HTERT RPE-1 (cell line): ENCODE measurements around the gene FGFR3.

Experiments
- in situ Hi-C: fragments of 300-500 bp; cut with MboI; formaldehyde crosslinking; loops from 4 replicates; pipeline ENCODE4 v1.14.3; 2020; ENCODE audit warnings: low sequenced_read_pairs

The FGFR3 gene

GRCh38 chr4:1792832-1793495 lies at the start of gene FGFR3:
Gene FGFR3 (plus strand): TSS chr4:1793293. CDS start chr4:1793935, 642 bp downstream.
- in situ Hi-C loops = no loop called here

DNA sequence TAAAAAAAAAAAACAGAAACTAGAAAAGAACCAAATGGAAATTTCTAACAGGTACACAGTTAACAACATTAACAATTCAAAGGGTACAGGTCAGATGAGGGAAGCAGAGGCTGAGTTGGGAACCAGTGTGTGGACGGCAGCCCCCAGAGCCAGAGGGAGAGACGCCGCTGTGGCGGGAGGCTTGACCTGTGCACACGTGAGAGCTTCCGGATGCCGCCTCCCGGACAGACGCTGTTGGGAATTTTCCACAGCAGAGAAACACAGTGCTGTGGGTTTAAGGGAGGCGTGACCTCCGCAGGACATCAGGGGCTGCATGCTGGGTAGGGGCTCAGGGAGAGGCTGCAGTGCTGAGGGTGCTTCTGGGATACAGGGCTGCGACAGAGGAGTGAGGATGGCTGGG lies 49.5 kb upstream of the FGFR3 start:
- in situ Hi-C loops = no loop called here

DNA sequence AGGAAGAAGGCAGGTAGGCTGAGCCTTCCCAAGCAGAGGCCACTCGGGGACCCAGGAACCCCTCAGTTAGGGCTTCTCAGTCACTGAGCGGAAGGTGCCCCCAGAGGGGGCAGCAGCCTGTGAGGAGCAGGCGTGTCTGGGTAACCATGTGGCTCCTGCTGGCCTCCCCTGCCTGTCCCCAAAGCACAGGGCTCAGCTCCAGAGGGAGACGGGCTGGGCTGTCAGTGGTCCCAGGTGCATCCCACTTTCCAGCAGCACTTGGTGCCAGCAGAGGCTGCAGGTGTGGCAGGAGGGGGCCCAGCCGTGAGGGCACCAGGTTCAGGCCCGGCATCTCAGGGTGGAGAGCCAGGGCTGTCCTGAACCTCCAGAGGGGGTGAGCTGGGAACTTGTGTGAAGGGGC lies 49.1 kb upstream of the FGFR3 start:
- in situ Hi-C loops = no loop called here

GRCh38 chr4:1744552-1744951 lies 48.5 kb upstream of the FGFR3 start:
- in situ Hi-C loops = no loop called here

GRCh38 chr4:1745165-1745564 lies 47.9 kb upstream of the FGFR3 start:
- in situ Hi-C loops = no loop called here

GRCh38 chr4:1745697-1746096 lies 47.4 kb upstream of the FGFR3 start:
- in situ Hi-C loops = no loop called here

DNA sequence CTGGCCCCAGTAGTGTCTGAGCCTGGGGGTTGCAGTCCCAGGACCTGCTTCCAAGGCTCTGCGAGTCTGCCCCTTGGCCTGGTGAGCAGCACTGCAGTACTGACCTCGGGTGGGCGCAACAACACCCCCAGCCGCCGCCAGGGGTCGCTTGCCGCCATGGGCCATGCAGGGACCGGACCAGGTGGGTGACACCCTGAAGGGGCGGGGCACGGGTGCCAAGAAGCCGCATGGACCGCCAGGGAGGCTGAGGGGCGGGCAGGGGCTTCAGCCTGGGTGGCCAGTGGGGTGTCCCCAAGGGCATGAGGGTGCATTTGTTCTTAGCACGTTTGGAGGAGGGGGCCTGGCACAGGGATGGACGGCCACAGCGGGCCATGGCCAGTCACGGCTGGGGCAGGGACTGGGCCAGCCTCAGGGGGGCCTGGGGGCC lies 46.8 kb upstream of the FGFR3 start:
- in situ Hi-C loops = no loop called here

DNA sequence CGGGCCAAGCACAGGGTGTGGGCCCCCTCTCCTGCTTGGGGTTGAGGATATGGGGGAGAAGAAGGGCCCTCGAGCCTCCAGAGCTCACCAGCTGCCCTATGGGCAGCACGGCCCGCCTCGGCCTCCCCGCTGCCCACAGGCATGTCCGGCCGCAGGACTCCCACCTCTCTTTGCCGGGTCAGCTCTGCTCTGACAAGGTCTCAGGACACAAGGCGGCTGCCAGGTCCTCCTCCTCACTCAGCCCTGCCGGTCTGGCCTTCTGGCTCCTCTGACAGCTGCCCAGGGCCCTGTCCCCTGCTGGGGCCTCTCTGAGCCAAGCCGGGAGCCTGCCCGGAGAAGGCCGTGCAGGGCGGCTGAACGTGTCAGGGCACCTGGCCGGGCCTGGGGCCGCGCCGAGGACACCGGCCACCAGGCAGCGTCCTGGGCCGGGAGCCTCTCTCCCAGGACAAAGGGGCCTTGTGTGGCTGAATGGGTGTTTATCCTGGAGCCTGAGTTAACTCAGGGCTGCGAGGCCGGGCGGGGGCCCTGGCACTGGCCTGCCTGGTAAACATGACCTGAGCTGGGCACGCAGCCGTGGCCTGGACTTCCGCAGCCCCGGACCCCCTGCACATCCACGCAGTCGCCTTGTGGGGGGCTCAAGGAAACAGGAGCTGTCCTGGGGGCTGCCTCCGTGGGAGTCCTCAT lies 46.0 kb upstream of the FGFR3 start:
- in situ Hi-C loops = no loop called here

- in situ Hi-C loops = no loop called here
Measured at GRCh38 chr4:1747603-1747967, 45.5 kb upstream of the FGFR3 start.

DNA sequence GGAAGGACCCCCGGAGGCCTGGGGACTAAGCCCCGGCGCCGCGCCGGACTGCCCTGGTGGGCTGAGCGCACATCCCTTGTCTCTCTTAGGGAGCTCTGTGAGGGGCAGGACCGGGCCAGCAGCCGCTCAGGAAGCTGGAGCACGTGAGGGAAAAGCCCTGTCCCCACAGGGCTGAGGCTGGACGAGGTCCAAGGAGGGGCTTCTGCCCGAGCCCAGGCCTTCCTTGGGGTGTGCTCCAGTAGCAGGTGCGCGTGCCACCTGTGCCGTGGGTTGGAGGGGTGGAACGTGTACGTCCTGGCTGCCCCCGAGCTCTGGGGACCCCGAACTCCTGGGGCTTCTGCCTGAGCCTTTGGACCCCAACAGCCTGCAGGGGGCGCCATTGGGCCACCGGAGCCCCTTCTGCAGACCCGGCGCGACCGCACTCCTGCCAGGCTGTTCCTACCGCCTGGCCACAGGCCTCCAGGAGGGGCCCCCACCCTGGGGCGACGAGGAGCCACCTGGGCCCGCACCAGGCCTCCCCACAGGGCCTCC lies 44.6 kb upstream of the FGFR3 start:
- in situ Hi-C loops = no loop called here

DNA sequence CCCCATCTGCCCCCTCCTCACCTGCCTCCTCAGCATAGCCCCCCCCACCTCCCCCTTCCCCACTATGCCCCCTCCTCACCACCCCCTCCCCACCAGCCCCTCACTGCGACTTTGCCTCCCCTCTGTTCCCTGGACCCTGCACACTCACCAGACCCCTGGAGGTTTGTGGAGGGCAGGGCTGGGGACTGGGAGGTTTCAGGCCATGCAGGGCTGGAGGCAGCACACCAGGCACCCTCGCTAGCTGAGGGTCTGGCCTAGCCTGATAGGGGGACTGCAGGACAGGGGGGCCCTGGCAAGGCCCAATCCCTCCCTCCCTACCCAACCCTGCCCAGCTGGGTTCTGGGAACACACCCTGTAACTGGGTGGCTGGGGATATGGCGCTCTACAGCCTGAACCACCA lies 43.7 kb upstream of the FGFR3 start:
- in situ Hi-C loops = no loop called here

DNA sequence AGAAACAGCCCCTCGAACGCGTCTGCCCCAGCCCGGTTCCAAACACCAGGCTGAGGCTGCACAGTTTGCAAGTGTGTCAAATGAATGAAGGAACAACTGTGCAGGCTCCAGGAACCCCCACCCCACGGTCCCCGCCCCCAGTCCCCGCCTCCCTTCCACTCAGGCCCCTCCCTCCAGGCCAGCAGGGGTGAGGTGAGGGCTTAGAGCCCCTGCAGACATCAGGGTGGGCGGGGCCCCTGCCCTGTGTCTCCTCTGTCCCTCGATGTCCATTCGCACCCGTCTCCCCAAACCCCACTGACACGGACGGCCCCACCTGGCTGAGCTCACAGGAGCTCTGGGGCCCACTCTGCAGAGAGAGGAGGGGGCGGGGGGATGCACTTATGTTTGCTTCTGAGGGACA lies 43.3 kb upstream of the FGFR3 start:
- in situ Hi-C loops = no loop called here

- in situ Hi-C loops = no loop called here
Measured at GRCh38 chr4:1750381-1751154, 42.5 kb upstream of the FGFR3 start.

DNA sequence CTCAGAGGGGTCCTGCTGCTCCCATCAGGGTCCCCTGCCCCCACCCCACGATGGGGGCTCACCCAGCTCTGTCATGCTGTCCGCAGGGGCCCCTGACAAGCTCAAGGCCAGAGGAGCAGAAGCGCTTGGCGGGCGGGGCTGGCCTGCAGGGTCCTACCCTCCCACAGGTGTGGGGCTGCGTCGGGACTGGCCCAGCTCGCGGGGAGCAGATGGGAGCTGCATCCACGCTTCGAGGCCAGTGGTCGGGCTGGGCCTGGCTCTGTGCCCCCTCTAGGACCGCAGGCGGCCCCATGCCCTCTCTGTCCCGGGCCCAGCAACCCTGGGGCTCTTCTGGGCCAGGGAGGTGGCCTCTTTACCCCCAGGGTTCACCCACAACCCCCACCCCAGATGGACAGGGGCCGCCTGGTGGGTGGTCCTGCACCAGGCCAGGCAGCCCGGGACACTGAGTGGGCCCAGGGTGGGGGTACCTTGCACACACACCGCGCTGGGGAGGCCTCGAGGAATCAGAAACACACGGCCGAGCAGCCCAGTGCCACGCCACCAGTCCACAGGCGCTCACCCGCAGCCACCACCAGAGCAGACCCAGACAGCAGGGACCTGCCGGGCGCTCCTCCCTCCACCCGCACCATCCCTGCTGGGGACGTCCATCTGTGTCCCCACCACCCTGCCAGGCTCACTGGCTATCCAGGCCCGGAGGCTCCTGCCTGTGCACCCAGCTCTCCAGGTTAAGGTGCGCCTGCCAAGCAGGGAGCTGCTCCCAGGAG lies 41.8 kb upstream of the FGFR3 start:
- in situ Hi-C loops = no loop called here

- in situ Hi-C loops = no loop called here
Measured at GRCh38 chr4:1751919-1752283, 41.2 kb upstream of the FGFR3 start.

DNA sequence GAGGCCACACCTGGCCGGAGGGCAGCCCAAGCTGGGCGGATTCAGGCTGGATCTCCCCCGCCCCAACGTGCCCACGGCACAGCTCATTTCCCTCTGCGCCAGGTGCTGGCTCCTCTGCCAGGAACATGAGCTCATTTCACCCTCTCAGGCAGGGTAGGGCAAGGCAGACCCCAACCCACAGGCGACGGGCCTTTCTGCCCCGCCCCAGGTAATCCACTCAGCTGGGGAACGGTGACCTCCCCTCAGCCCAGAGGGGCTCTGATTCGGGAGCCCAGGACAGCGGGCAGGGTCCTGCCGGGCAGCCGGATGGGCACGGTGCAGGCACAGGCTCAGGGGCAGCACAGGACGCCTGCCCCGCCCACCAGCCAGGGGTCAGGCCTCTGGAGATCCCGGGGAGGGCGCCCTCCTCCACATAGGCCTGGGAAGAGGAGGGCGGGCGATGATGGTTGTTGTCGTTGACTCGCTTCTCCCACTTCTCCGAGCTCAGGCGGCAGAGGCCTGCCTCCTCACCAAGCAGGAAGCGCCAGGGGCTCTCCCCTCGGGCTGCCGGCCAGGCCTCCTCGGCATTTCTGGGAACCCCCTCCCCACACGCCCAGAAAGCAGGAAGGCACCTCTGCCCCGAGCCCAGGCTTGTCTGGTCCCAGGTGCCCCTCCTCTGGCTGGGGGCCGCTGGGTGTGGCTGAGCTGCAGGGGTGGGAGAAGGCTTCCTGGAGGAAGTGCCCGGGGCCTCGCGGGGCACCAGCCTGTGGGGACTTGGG lies 40.6 kb upstream of the FGFR3 start:
- in situ Hi-C loops = no loop called here

DNA sequence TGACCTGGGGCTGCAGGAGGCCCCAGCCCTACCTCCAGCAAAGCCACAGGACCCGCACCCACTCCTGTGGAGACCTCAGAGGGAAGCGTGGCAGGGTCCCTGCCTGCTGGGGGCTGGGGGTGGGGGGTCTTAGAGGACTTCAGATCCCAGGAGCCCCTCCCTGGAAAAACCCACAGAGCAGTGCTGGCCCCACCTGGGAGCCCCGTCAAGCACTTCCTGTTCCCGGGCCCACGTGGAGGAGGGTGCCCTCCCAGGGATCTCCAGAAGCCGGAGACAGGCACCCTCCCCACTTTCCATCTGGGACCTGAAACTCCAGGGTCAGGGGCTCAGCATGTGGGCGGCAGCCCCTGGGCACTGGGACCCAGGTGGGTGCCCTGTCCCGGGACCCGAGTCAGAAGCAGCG lies 39.8 kb upstream of the FGFR3 start:
- in situ Hi-C loops = no loop called here

GRCh38 chr4:1753697-1754311 lies 39.3 kb upstream of the FGFR3 start:
- in situ Hi-C loops = no loop called here

DNA sequence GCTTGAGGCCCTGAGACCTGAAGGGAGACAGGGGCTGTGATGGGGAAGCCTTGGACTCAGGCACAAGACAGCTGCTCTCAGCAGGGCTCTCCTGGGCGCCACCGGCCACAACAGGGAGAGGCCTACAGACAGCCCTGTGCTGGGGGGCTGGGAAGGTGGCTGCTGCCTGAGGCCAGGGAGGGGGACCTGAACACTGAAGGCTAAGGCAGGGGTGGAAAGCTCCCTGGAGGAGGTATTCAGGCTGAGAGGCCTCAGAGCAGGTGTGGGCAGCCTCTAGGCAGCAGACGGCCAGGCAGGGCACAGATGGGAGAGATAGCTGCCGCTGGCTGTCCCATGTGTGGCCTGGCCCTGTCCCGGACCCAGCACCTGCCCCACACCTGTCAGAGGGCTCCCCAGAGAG lies 38.8 kb upstream of the FGFR3 start:
- in situ Hi-C loops = no loop called here

- in situ Hi-C loops = no loop called here
Measured at GRCh38 chr4:1755297-1755696, 37.8 kb upstream of the FGFR3 start.
